Fibroblast of skin of right quadriceps (primary cell): Measurements from ENCODE around the gene CEP95.
"Not testable (repeated sequence)": the region's sequence is repeated elsewhere in the genome, so short reads cannot be mapped to it uniquely, and the experiment has no call there.

Source experiments
- DNase-seq: peaks from one replicate; pipeline ENCODE4 v3.0.0-alpha.2; 2013

CEP95 gene

DNA sequence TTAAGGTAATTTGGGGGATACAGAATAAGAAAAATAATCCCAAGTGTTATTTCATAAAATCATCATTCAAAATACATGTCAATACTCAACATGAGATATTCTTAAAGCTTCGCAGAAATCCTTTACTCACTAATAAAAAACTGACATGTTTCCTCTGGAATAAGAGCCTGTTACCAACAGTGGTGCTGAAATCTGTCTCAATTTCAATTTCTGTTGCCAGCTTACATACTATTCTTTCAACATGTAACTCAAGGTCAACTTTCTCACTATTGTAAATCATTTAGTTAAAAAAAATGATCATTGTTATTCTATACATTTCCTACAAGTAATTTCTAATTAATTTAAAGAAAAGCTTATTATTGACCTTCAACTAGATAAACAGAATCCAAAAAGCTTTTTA is 67.9 kb downstream of the CEP95 start:
- DNase-seq, result no peak

- DNase-seq, result no peak
Measured at GRCh38 chr17:64575431-64575830, 68.7 kb downstream of the CEP95 start.

DNA sequence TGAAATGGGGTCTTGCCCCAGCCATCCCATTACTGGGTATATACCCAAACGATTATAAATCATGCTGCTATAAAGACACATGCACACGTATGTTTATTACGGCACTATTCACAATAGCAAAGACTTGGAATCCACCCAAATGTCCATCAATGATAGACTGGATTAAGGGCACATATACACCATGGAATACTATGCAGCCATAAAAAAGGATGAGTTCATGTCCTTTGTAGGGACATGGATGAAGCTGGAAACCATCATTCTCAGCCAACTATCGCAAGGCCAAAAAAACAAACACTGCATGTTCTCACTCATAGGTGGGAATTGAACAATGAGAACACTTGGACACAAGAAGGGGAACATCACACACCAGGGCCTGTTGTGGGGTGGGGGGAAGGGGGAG is 70.2 kb downstream of the CEP95 start:
- DNase-seq, result not testable (repeated sequence)

DNA sequence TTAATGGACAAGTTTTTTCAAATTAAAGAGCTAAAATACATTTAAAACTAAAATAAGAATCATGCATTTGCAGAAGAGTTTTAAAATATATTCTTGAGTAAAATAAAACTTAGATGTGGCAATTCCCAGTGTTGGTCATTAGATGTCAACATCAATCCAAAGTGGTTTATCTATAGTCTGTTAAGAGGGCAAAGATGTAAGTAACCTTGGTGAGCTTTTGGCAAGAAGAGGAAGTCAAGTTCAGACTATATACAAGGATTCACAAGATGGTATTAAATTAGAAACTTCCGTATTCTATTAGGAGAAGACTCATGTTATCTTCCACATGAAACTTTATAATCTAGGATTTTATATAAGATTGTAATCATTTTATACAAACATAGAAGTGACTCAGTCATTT is 73.1 kb downstream of the CEP95 start:
- no peak for DNase-seq

- peak; percentile 15 for DNase-seq
Measured at GRCh38 chr17:64580384-64581315, 73.9 kb downstream of the CEP95 start.

DNA sequence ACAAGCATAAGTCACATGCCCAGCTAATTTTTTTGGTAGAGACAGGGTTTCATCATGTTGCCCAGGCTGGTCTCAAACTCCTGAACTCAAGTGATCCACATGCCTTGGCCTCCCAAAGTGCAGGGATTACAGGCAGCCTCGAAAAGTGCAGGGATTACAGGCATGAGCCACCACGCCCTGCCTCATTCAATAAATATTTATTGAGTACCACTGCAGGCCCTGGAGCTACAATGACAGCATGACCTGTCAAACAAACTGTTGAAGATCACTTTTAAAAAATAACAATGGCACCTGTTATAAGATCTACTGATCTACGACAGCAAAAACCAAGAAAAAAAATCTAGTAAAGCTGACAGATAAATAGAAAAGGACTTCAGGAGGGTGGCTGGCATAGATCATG is 76.3 kb downstream of the CEP95 start:
- no peak for DNase-seq

GRCh38 chr17:64585146-64585545 is 78.4 kb downstream of the CEP95 start:
- DNase-seq, result no peak
